ENCODE results near the gene APP.
A peak's percentile ranks its signal among the peaks of the same experiment; 100 is the strongest.
"Not testable (repeated sequence)": the region's sequence is repeated elsewhere in the genome, so short reads cannot be mapped to it uniquely, and the experiment has no call there.

Gene APP

DNA sequence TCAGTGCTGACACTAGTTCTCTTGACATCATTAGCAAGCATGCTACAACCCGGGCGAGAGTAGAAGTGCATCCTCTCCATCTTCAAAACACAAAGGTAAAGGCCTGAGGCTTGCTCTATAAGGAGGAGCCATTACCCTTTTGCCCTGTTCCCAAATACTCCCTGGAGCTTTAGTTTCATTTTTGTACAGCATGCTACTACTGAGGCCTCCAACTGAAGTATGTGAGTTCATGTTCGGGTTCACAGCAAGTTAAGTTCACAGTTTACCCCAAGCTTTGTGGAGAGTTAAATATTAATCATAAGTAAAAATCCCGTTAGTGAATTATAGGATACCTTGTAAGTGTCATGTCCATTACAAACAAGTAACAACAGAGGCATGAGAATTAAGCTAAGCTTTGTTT, 156.6 kb downstream of the APP start:
- DNase-seq: no peak

- not testable (repeated sequence) for DNase-seq
Observed at GRCh38 chr21:26012482-26012881, 158.1 kb downstream of the APP start.

- DNase-seq: no peak
Observed at GRCh38 chr21:26011292-26011940, 159.2 kb downstream of the APP start.

- DNase-seq: no peak
Observed at GRCh38 chr21:26007951-26008498, 162.5 kb downstream of the APP start.

GRCh38 chr21:26005464-26005863, 165.1 kb downstream of the APP start:
- DNase-seq: no peak

GRCh38 chr21:26003404-26003803, 167.2 kb downstream of the APP start:
- DNase-seq: no peak

DNA sequence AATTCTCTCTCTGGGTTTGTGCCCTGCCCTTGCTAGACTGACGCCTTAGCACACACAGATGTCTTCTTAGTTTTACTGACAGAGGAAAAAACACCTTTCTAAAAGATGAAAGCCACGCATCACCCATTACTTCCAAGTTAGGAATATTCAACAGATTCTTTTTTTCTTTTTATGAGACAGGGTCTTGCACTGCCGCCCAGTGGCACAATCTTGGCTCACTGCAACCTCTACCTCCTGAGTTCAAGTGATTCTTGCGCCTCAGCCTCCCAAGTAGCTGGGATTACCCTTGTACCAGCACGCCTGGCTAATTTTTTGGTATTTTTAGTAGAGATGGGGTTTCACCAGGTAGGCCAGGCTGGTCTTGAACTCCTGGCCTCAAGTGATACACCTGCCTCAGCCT, 169.2 kb downstream of the APP start:
- no peak for DNase-seq

- DNase-seq: peak; percentile 45
Observed at GRCh38 chr21:25999921-26000582, 170.5 kb downstream of the APP start.

DNA sequence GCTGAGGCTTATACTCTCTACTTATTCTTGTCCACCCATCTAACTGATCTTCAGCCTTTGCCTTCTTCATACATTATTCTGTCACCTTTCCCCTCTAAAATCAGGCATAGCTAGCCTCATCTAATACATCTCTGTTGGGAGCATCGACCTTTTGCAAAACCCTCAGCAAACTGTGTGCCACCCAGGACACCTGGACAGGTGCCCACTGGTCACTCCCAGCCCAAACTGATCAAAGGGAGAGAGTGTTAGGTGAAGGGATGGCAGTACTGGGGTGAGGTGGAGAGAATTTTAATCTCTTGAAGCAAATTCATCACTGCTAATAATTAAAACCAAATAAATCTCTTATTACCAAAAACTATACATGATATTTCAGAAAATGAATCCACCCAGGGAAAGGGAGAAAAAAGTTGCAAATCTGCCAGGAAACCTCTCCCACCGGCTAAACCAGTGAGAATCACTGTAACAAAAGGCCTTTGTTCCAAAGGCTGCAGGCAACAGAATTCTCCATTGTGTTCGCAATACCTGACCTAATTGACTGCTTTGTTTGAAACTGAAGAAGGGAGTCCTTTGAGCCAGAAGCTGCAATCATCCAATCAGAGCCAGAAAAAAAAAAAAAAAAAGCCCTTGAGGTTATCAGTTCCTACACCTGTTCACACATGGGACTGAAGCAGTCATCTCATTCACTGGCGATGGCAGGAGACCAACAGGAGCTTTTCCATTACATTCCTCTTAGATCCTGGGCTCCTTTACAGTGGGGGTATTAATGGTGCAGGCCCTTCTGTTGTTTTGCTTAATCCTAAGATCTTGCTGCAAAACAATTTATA, 172.6 kb downstream of the APP start:
- no peak for DNase-seq

DNA sequence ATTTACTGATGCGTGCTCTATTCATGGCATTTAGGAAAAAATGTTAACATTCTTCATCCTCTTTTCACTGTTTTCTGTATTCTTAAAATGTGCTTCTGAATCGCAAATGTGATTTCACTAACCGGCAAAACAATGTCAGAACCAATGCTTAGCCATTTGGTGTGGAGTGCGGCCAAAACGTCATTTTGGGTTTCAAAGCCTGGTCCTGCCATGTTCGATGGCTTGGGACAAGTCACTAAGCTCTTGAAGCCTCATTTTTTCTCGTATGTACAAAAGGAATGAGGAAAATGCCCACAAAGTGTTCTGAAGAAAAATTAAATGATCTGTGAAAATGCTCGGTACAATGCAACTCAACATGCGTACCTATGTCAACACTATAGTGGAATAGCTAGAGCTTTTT, 175.3 kb downstream of the APP start:
- DNase-seq: no peak

DNA sequence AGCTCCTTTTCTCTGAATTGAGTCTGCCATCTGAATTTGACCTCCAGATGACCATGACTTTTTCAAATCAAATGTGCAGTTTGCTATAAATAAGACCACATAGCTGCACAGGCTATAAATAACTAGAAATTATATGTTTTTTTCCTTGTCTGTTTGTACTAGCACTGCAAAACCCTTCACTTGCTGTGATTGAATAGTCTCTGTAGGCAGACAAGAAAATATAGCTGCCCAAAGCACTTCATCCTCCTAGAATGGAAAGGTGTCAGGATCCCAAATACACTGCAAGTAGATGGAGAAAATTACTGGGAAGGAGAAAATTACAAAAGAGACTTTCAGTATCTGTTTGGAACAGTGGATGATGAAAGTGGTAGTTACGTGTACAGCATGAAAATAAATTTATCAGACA, 175.8 kb downstream of the APP start:
- DNase-seq: no peak

GRCh38 chr21:25988738-25989137, 181.8 kb downstream of the APP start:
- DNase-seq: no peak

- DNase-seq: no peak
Observed at GRCh38 chr21:25987531-25987930, 183.0 kb downstream of the APP start.

DNA sequence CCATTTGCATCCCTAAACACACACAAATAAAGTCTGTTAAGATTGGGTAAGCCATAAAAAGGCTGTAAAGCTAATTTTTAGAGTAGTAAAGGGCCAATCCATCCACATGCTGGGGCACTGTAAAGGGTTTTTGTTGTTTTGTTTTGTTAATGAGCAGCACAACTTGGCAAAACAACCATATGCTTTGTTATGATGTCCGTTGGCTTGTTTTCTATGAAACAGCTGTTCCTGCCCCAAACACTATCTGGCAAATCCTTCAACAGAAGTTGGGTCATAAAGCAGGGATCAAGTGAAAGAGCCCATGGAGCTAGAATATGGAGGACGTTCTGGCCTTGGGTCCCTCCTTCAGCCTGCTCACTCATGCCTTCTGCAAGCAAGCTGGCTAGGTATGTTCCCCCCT, 183.6 kb downstream of the APP start:
- DNase-seq: no peak

DNA sequence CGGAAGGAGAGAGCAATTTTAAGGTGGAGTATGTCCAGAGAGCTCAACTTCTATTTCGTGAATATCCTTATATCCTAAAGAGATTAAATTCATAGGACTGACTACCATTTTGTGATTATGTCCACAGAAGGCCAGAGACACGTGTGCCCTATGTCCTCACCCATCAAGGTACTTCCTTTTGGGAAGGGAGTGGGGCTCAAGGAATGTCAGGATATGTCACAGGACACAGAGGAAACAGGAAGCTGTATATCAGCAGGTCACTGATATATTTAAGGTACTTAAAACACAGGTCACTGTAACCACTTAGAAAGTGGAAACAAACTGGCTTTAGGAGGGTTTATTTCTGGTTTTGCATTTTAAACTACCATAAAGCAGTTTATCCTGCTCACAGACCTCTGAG, 184.6 kb downstream of the APP start:
- no peak for DNase-seq

GRCh38 chr21:25984538-25984937, 186.0 kb downstream of the APP start:
- no peak for DNase-seq

DNA sequence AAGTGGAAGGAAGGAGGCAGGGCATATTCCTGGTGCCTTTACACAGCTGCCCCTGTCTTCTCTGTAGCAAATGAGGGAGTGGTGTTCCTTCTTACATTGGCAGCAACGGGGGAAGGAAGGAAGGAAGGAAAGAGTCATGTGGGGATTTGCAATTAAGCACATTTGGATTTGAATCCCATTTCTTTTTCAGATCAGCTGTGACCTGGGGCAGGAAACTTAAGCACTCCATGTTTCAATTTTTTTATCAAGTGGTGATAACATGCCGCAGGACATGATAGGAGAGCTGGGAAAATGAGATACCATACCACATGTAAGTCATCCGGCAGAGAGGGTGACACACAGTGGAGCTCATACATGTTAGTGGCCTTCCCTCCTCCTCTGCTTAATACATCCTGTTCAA, 186.8 kb downstream of the APP start:
- DNase-seq: no peak

DNA sequence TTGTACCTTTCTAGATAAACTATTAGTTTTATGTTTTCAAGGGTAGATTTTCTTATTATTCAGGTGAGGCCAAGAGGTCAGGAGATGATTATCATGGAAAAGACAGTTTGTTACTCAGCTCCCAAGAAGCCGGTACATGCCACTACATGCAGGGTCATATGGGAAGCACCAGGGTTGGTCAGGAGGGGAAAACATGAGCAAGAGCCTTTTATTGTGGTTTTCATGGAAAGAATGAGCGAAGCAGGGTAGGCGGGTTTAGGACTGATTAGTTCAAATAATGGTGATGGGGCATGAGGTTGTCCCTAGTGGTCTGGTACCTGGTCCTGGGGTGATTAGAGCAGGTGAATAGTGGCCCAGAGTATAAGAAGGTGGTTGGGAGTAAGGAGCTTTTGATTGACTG, 189.9 kb downstream of the APP start:
- DNase-seq: no peak

DNA sequence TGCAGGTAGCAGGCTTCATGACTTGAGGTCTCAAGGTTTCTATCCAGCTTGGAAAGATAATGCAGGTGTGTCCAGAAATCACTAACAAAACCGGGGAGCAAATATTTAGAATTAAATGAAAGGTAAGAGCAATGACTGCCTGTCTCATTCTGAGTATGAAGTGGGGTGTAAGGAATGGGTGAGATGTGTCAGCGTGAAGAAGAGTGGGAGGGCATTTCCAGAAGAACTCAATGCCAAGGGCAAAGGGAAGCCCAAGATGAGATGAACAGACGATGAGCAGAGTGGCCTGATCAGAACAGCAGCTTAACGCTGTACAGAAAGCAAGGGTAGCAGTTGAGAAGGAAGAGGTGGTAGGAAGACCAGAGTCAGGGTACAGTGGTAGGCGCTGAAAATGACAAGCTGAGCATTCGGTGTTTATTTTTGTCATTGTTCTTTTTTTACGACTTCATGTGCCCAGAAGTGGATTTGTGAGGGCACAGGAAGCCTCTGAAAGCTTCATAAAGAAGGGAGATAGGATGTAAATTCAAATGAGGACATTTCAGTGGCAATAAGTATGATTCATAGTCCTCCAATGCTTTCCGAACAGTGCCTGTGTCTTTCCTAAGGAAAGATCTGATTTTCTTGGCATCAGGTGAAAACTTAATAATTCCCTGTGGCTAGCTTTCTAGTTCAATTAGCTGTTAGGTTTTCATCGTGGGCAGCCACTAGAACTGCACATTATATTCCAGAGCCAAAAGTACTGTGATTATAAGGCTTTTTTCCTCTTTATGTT, 190.5 kb downstream of the APP start:
- DNase-seq: no peak

GRCh38 chr21:25977068-25977611, 193.4 kb downstream of the APP start:
- DNase-seq: no peak

DNA sequence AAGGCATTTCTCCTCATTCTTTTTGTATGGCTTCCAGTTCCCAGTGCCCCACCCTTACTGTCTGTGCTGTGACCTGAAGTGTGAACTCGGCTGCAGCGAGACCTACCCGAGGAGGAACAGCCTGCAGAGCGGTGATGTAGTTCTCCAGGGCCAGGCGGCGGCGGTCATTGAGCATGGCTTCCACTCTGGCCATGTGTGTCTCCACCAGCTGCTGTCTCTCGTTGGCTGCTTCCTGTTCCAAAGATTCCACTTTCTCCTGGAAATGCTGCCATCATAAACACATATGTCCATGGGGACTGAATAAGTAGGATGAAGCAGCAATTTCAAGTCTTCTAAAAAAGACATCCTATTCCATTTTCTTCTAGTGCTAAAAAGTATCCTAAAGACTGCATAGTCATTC, 195.6 kb downstream of the APP start:
- no peak for DNase-seq

DNA sequence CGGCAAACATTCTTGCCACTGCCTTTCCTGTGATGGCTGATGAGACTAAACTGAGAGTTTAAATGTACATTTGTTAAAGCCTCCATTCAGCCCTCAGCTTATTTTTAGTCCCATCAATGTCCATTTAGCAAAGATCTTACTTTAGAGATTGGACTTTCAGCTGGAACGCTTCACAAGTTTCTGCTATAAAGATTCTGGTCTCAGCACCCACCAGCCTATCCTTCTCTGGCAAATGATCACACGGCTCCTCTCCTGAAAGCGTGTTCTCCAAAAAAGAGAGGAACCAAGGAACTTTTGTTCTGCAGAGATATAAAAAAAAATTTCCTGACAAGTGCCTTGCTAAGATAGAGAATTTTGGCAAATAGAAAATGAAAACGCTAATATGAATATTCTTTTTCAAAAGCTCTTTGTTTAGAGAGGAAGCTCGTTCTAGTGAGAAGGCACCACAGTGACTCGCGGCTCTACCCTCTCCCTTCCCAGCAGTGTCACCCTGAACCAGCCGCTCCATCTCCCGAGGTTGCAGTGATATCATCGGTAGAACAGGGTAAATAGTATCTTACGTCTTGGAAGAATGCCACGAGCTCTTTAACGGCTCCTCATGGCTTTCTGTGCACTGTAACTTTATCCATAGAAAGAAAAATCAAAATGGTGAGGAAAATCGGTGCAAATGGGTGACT, 200.2 kb downstream of the APP start:
- no peak for DNase-seq

All from stimulated activated CD8-positive, alpha-beta memory T cell treated with anti-CD3 and anti-CD28 coated beads, Interleukin-4, amount 100 ng/mL, for 48 hours (primary cell).